ENCODE data around the gene CLDN19.

CLDN19 gene, protein sequence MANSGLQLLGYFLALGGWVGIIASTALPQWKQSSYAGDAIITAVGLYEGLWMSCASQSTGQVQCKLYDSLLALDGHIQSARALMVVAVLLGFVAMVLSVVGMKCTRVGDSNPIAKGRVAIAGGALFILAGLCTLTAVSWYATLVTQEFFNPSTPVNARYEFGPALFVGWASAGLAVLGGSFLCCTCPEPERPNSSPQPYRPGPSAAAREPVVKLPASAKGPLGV

GRCh38 chr1:42739753-42740700 lies at the start of gene CLDN19:
CLDN19 (minus strand) TSS chr1:42740236; CDS start chr1:42740063, 173 bp downstream.
- no peak for DNase-seq

- DNase-seq, result no peak
Measured at GRCh38 chr1:42788021-42788420, 48.0 kb upstream of the CLDN19 start.

- DNase-seq, result no peak
Measured at GRCh38 chr1:42786097-42786496, 46.1 kb upstream of the CLDN19 start.

- peak; percentile 61 for DNase-seq
Measured at GRCh38 chr1:42784946-42785693, 45.1 kb upstream of the CLDN19 start, which contains the start of gene TMEM269. TMEM269 (plus strand) TSS chr1:42784991; CDS start chr1:42789894, 4,903 bp downstream.

- no peak for DNase-seq
Measured at GRCh38 chr1:42784547-42784945, 44.5 kb upstream of the CLDN19 start.

- no peak for DNase-seq
Measured at GRCh38 chr1:42783092-42783491, 43.1 kb upstream of the CLDN19 start.

- no peak for DNase-seq
Measured at GRCh38 chr1:42780176-42780575, 40.1 kb upstream of the CLDN19 start.

- DNase-seq, result no peak
Measured at GRCh38 chr1:42779725-42780124, 39.7 kb upstream of the CLDN19 start.

- peak; percentile 32 for DNase-seq
Measured at GRCh38 chr1:42777852-42778251, 37.8 kb upstream of the CLDN19 start.

GRCh38 chr1:42776502-42776901 lies 36.5 kb upstream of the CLDN19 start:
- DNase-seq, result no peak

DNA sequence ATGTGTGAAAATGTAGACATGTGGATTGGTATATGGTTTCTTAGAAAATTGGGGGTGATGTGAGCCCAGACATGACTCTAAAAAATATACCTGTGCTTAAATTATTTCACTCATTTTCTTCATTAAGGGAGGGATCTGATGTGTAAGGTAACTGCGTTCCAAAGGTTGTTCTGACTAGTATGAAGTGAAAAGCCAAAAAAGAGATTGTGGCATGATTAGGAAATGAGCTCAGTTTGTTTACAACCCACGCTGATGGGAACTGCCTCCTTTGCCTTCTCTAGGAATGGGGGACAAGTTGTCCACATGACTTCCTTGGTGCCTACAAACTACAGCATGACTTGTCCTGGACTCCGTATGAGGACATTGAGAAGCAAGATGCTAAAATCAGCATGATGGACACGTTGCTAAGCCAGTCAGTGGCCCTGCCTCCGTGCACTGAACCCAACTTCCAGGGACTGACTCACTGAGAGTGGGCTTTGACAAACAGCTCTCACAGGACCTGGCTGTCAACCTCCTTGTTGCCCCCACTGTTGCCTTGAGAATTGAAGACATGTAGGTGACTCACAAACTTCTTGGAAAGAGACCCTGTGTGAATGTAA lies 35.0 kb upstream of the CLDN19 start:
- no peak for DNase-seq

DNA sequence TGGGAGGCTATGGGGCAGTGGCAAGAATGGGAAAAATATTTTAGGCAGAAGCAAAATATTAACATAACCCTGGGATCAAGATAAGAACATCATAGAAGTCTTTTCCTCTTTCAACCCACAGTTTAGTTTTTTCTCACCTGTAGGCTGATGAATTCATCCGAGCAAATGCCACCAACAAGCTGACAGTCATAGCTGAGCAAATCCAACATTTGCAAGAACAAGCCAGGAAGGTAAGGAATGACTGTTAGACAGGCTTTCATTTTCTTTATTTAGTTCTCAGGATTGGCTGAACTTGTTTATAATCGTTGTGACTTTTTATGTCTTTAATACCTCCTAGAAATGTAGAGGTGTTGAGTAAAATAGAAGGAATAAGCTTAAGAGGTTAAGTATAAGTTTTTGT lies 33.4 kb upstream of the CLDN19 start:
- DNase-seq, result no peak

GRCh38 chr1:42769811-42770210 lies 29.8 kb upstream of the CLDN19 start:
- DNase-seq, result no peak

GRCh38 chr1:42768172-42768571 lies 28.1 kb upstream of the CLDN19 start:
- no peak for DNase-seq

GRCh38 chr1:42767510-42768000 lies 27.5 kb upstream of the CLDN19 start:
- DNase-seq, result no peak

- DNase-seq, result peak; percentile 100
Measured at GRCh38 chr1:42766741-42767509, 26.9 kb upstream of the CLDN19 start, which contains the start of the genes C1orf50 and P3H1. C1orf50 (plus strand) TSS chr1:42767249; CDS start chr1:42767312, 63 bp downstream. P3H1 (minus strand) TSS chr1:42767028; CDS start chr1:42766971, 57 bp downstream.

- DNase-seq, result peak; percentile 45
Measured at GRCh38 chr1:42765832-42766740, 26.1 kb upstream of the CLDN19 start.

- no peak for DNase-seq
Measured at GRCh38 chr1:42765269-42765668, 25.2 kb upstream of the CLDN19 start.

GRCh38 chr1:42762269-42762668 lies 22.2 kb upstream of the CLDN19 start:
- DNase-seq, result no peak

GRCh38 chr1:42761567-42761966 lies 21.5 kb upstream of the CLDN19 start:
- no peak for DNase-seq
